ENCODE results near the gene PTGER1. TPM values are rescaled to one million over a fixed set of nuclear protein-coding genes. Genes with fewer than 3 reads are reported as not detected.

The PTGER1 gene
- total and polyA plus RNA-seq, 10 of the 15 experiments (the other 5 are each of a cell fraction or from before 2014, with no cell fraction given): not detected

DNA sequence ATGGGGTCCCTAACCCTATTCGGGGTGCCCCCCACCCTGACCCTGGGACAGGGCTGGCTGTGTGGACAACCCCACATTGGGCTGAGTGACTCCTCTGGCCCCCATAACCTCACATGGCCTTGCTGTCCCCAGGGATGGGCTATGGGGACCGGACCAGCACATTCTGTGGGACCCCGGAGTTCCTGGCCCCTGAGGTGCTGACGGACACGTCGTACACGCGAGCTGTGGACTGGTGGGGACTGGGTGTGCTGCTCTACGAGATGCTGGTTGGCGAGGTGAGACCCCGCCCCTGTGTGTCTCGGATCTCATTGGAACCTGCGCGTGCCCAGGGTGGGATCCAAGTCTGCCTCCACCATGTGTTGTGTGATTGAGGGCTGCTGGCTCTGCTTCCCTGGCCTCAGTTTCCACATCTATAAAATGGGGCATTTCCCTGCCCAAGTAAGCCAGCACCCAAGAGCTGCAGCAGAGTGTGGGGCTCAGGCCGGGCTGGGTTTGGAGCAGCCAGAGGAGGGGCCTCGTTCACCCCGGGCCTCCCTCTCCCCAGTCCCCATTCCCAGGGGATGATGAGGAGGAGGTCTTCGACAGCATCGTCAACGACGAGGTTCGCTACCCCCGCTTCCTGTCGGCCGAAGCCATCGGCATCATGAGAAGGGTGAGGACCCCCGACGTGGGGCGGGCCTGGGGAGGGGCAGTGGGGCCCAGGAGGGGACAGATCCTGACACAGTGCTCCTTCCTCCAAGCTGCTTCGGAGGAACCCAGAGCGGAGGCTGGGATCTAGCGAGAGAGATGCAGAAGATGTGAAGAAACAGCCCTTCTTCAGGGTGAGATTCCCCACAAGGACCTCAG lies 4.9 kb downstream of the PTGER1 start:
- Histone ChIP-seq H3K79me2 (ENCODE audit: control insufficient read depth, insufficient read depth, low read length) (no peaks in the 10 kb centered on the region), H3K27me3 (replicated peaks in 1 of 2; ENCODE audit: control insufficient read depth in 2 of 2, insufficient read depth in 2 of 2, low read length in 1 of 2) (peaks cover 5 to 6% of the 10 kb centered on the region in 2 experiments; a peak in 3 of 4 replicates), H2AFZ (ENCODE audit: control insufficient read depth, low read depth, low read length) (no peak overlapping the region), H3K9me3 (replicated peaks; ENCODE audit: control insufficient read depth, insufficient read depth, low read length) (no peaks in the 10 kb centered on the region), H4K20me1 (ENCODE audit: control insufficient read depth, insufficient read depth) (no peaks in the 10 kb centered on the region), H3K36me3 (ENCODE audit: control insufficient read depth in 2 of 2, insufficient read depth in 2 of 2, low read length in 1 of 2) (peaks cover 3 to 7% of the 10 kb centered on the region in 2 experiments; a peak in 3 of 4 replicates), H3K9ac (ENCODE audit: control insufficient read depth, insufficient read depth, low read length) (no peak overlapping the region), H3K4me3 (no peak overlapping the region), H3K27ac (ENCODE audit: control insufficient read depth, insufficient read depth) (no peak overlapping the region), H3K4me2 (ENCODE audit: control insufficient read depth, insufficient read depth) (no peak overlapping the region), H3K4me1 (ENCODE audit: control insufficient read depth, insufficient read depth, low read length) (no peaks in the 10 kb centered on the region)
- DNase-seq (ENCODE audit: low read depth, low spot score) (no peak), FAIRE-seq (no peak), ATAC-seq (no peak)
- WGBS (ENCODE audit: insufficient coverage, insufficient replicate concordance, low lambda C conversion rate, missing lambda C conversion rate): 87% methylated on average over 31 of the region's 32 CpGs
- ChIA-PET SMC1A (ENCODE audit: uncharacterized antibody, unreplicated experiment) (no interaction called here), RAD21 (ENCODE audit: unreplicated experiment) (no interaction called here), POLR2A (no interaction called here), CTCF (no interaction called here)
- BruUV-seq (replicated peaks): TSS peak; percentile 62
- in situ Hi-C loops (cut with MboI): no loop called here
- intact Hi-C loops (cut with micrococcal nuclease; ENCODE audit: unreplicated experiment): loop anchor here (5.0 to 10.0 kb wide), 3 partner anchors 38 to 115 kb away; partner anchors contain the start of genes DDX39A and PKN1
- TF ChIP-seq PAX8 (IDR thresholded peaks at IDR 0.05) (no peak), PAX5 (IDR thresholded peaks at IDR 0.05; ENCODE audit: borderline replicate concordance, low read depth, low read length) (no peak), RAD51 (IDR thresholded peaks at IDR 0.05) (no peak), MYB (IDR thresholded peaks at IDR 0.05; ENCODE audit: borderline replicate concordance, low read depth, low read length) (no peak), RBBP5 (conservative IDR thresholded peaks at IDR 0.05) (no peak), JUND (IDR thresholded peaks at IDR 0.05; ENCODE audit: low read depth, low read length) (no peak), TARDBP (IDR thresholded peaks at IDR 0.05; ENCODE audit: borderline replicate concordance) (no peak), YY1 (IDR thresholded peaks at IDR 0.05; ENCODE audit: low read depth, low read length) (no peak)
- TF ChIP-seq, protein P1, sequence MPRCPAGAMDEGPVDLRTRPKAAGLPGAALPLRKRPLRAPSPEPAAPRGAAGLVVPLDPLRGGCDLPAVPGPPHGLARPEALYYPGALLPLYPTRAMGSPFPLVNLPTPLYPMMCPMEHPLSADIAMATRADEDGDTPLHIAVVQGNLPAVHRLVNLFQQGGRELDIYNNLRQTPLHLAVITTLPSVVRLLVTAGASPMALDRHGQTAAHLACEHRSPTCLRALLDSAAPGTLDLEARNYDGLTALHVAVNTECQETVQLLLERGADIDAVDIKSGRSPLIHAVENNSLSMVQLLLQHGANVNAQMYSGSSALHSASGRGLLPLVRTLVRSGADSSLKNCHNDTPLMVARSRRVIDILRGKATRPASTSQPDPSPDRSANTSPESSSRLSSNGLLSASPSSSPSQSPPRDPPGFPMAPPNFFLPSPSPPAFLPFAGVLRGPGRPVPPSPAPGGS (IDR thresholded peaks at IDR 0.05; ENCODE audit: borderline replicate concordance, insufficient read depth, low read depth, low read length, poor library complexity, severe bottlenecking): no peak
- TF ChIP-seq, protein P2, sequence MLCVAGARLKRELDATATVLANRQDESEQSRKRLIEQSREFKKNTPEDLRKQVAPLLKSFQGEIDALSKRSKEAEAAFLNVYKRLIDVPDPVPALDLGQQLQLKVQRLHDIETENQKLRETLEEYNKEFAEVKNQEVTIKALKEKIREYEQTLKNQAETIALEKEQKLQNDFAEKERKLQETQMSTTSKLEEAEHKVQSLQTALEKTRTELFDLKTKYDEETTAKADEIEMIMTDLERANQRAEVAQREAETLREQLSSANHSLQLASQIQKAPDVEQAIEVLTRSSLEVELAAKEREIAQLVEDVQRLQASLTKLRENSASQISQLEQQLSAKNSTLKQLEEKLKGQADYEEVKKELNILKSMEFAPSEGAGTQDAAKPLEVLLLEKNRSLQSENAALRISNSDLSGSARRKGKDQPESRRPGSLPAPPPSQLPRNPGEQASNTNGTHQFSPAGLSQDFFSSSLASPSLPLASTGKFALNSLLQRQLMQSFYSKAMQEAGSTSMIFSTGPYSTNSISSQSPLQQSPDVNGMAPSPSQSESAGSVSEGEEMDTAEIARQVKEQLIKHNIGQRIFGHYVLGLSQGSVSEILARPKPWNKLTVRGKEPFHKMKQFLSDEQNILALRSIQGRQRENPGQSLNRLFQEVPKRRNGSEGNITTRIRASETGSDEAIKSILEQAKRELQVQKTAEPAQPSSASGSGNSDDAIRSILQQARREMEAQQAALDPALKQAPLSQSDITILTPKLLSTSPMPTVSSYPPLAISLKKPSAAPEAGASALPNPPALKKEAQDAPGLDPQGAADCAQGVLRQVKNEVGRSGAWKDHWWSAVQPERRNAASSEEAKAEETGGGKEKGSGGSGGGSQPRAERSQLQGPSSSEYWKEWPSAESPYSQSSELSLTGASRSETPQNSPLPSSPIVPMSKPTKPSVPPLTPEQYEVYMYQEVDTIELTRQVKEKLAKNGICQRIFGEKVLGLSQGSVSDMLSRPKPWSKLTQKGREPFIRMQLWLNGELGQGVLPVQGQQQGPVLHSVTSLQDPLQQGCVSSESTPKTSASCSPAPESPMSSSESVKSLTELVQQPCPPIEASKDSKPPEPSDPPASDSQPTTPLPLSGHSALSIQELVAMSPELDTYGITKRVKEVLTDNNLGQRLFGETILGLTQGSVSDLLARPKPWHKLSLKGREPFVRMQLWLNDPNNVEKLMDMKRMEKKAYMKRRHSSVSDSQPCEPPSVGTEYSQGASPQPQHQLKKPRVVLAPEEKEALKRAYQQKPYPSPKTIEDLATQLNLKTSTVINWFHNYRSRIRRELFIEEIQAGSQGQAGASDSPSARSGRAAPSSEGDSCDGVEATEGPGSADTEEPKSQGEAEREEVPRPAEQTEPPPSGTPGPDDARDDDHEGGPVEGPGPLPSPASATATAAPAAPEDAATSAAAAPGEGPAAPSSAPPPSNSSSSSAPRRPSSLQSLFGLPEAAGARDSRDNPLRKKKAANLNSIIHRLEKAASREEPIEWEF (IDR thresholded peaks at IDR 0.05; ENCODE audit: insufficient replicate concordance, low read depth, low read length): no peak
- TF ChIP-seq, protein P3, sequence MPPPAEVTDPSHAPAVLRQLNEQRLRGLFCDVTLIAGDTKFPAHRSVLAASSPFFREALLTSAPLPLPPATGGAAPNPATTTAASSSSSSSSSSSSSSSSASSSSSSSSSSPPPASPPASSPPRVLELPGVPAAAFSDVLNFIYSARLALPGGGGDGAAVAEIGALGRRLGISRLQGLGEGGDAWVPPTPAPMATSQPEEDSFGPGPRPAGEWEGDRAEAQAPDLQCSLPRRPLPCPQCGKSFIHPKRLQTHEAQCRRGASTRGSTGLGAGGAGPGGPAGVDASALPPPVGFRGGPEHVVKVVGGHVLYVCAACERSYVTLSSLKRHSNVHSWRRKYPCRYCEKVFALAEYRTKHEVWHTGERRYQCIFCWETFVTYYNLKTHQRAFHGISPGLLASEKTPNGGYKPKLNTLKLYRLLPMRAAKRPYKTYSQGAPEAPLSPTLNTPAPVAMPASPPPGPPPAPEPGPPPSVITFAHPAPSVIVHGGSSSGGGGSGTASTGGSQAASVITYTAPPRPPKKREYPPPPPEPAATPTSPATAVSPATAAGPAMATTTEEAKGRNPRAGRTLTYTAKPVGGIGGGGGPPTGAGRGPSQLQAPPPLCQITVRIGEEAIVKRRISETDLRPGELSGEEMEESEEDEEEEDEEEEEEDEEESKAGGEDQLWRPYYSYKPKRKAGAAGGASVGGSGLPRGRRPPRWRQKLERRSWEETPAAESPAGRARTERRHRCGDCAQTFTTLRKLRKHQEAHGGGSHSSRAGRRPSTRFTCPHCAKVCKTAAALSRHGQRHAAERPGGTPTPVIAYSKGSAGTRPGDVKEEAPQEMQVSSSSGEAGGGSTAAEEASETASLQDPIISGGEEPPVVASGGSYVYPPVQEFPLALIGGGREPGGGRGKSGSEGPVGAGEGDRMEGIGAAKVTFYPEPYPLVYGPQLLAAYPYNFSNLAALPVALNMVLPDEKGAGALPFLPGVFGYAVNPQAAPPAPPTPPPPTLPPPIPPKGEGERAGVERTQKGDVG (CRISPR knock-in tag; IDR thresholded peaks at IDR 0.05): no peak
- TF ChIP-seq, protein P4, sequence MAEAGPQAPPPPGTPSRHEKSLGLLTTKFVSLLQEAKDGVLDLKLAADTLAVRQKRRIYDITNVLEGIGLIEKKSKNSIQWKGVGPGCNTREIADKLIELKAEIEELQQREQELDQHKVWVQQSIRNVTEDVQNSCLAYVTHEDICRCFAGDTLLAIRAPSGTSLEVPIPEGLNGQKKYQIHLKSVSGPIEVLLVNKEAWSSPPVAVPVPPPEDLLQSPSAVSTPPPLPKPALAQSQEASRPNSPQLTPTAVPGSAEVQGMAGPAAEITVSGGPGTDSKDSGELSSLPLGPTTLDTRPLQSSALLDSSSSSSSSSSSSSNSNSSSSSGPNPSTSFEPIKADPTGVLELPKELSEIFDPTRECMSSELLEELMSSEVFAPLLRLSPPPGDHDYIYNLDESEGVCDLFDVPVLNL (IDR thresholded peaks at IDR 0.05; ENCODE audit: low read depth, low read length): no peak

Data from GM12878 (cell line).